ENCODE data around the gene UBE4A.

GRCh38 chr11:118366287-118366686 lies 6.9 kb downstream of the UBE4A start:
- TF ChIP-seq, protein P1, sequence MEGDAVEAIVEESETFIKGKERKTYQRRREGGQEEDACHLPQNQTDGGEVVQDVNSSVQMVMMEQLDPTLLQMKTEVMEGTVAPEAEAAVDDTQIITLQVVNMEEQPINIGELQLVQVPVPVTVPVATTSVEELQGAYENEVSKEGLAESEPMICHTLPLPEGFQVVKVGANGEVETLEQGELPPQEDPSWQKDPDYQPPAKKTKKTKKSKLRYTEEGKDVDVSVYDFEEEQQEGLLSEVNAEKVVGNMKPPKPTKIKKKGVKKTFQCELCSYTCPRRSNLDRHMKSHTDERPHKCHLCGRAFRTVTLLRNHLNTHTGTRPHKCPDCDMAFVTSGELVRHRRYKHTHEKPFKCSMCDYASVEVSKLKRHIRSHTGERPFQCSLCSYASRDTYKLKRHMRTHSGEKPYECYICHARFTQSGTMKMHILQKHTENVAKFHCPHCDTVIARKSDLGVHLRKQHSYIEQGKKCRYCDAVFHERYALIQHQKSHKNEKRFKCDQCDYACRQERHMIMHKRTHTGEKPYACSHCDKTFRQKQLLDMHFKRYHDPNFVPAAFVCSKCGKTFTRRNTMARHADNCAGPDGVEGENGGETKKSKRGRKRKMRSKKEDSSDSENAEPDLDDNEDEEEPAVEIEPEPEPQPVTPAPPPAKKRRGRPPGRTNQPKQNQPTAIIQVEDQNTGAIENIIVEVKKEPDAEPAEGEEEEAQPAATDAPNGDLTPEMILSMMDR (IDR thresholded peaks at IDR 0.05), result no peak
- no peak for TF ChIP-seq POLR2A (IDR thresholded peaks at IDR 0.05)
- no peak for TF ChIP-seq EP300 (IDR thresholded peaks at IDR 0.05)
- no peak for TF ChIP-seq POLR2AphosphoS5 (IDR thresholded peaks at IDR 0.05)
